ENCODE data around the gene RBBP5. TPM values are rescaled to one million over a fixed set of nuclear protein-coding genes. Genes with fewer than 3 reads are reported as not detected.

RBBP5 gene
- total RNA-seq, 4 donors from 2014 or later: 12.8 to 21.5 (median 19.0) TPM

DNA sequence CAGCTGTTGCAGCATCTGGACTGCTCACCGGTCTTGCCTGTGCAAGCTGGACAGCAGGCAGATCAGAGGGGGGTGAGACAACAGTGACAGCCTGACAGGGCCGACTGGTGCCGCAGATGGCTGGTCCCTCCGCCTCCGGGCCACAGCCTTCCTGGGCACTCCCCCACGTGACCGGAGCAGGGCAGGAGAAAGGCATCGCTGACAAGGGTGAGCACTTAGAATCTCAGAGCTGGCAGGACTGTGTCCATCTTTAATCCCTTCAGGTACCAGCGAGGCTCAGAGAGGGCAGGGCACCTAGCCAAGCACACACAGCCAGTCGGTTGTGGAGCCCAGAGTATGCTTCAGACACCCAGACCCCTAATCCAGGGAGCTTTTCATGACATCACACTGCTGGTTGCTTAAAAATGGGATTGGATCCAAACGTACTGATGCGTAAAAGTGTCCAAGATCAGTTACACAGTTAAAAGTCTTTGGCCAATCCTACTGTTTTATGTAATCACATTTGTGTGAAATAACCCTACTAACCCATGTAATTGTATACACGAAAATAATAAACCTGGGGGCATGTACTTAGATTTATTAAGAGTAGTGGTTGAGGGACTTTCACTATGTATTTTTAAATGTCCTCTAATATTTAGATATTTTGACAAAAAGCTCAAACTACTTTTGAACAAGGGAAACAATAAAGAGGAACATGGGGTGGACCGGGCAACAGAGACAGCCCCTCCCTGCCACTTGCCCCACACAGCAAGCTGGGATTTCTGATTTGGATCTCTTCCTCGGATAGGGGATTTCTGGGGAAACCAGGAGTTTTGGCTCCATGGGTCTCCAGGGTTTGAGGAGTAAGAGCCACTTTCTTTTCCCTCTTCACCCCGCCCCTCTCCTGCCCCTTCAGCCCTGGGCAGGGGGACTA lies 79.5 kb downstream of the RBBP5 start:
- no peaks in the 10 kb centered on the region for H3K36me3 ChIP-seq
- TF ChIP-seq POLR2A (IDR thresholded peaks at IDR 0.05): no peak
- TF ChIP-seq EP300 (IDR thresholded peaks at IDR 0.05): no peak
- no peak for TF ChIP-seq POLR2AphosphoS5 (IDR thresholded peaks at IDR 0.05)
- TF ChIP-seq, protein P1, sequence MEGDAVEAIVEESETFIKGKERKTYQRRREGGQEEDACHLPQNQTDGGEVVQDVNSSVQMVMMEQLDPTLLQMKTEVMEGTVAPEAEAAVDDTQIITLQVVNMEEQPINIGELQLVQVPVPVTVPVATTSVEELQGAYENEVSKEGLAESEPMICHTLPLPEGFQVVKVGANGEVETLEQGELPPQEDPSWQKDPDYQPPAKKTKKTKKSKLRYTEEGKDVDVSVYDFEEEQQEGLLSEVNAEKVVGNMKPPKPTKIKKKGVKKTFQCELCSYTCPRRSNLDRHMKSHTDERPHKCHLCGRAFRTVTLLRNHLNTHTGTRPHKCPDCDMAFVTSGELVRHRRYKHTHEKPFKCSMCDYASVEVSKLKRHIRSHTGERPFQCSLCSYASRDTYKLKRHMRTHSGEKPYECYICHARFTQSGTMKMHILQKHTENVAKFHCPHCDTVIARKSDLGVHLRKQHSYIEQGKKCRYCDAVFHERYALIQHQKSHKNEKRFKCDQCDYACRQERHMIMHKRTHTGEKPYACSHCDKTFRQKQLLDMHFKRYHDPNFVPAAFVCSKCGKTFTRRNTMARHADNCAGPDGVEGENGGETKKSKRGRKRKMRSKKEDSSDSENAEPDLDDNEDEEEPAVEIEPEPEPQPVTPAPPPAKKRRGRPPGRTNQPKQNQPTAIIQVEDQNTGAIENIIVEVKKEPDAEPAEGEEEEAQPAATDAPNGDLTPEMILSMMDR (IDR thresholded peaks at IDR 0.05): no peak
- no peak overlapping the region for H3K27ac ChIP-seq
- H3K4me1 ChIP-seq: peaks cover 9% of the 10 kb centered on the region
- no peaks in the 10 kb centered on the region for H3K9me3 ChIP-seq
- peaks cover 69% of the 10 kb centered on the region for H3K27me3 ChIP-seq
- 41% methylated on average over 13 of the region's 16 CpGs for WGBS
- H3K4me3 ChIP-seq: no peak overlapping the region
- DNase-seq (ENCODE audit: low spot score in 2 of 2): no peak

DNA sequence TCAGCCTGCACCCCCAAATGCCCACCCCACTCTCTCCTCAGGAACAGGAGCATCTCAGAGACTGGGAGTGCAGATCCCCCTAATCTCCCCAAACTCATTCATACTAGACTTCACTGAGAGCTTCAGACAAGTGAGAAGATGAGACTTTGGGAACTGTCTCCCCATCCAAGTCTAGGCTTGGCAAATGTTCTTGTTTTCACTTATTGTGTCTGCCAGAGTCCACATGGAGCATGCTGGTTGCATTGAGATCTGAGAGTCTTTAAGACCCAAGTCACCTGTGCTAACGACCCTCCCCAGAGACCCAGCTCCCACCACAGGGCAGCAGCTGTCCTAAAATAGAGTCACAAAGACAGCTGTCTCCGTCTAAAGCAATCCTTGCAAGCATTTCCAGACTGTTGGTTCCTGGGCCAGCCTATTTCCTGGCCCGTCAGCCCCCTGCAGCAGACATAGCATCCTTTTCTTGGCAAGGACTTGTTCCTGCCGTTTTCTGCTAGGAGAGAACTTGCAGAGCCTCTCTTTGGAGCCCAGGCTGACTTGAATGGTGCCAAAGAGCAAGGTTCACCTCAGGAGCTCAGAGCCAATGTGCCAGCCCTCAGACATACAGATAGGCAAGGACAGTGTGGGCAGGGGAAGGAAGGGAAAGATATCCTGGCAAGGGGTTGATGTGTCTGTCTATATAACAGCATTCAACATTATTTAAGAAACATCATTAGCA lies 80.6 kb downstream of the RBBP5 start:
- no peaks in the 10 kb centered on the region for H3K36me3 ChIP-seq
- peaks cover 9% of the 10 kb centered on the region for H3K4me1 ChIP-seq
- no peak for DNase-seq (ENCODE audit: low spot score in 2 of 2)
- H3K9me3 ChIP-seq: no peaks in the 10 kb centered on the region
- 40% methylated on average over 4 of the region's 4 CpGs for WGBS
- H3K4me3 ChIP-seq: no peak overlapping the region
- peaks cover 60% of the 10 kb centered on the region for H3K27me3 ChIP-seq
- no peak for TF ChIP-seq POLR2A (IDR thresholded peaks at IDR 0.05)
- TF ChIP-seq POLR2AphosphoS5 (IDR thresholded peaks at IDR 0.05): no peak
- no peak for TF ChIP-seq EP300 (IDR thresholded peaks at IDR 0.05)
- TF ChIP-seq, protein P1 (IDR thresholded peaks at IDR 0.05): no peak
- H3K27ac ChIP-seq: no peak overlapping the region

DNA sequence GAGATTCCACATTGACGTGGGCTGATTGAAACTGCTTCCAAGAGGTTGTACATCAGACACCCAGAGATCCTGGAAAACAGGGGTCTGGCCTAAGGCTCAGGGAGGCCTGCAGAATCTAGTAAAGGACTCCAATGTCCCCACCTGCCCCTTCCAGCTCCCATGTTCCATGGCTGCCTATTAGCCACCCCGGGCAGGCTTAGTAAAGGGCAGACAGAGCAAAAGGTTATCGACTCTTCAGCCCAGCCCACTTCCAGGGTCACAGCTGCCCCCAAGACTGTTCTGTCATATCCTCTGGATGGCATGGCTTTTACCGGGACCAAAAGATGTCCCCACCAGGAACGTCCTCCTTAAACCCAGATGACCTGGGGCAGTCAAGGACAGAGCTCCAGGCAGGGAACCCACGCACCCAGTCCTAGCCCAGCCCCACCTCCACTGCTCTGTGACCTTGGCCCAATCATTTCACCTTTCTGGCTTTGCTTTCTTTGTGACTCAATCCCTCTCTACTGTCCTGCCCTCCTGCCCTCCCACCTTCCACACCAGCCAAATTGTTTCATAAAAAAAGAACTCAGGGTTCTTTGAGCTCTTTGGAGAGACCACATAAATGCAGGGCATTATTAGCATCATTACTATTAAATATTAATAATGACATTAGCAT lies 83.5 kb downstream of the RBBP5 start:
- no peaks in the 10 kb centered on the region for H3K36me3 ChIP-seq
- H3K4me1 ChIP-seq: peaks cover 7% of the 10 kb centered on the region
- TF ChIP-seq EP300 (IDR thresholded peaks at IDR 0.05) (no peak), POLR2AphosphoS5 (IDR thresholded peaks at IDR 0.05) (no peak), POLR2A (IDR thresholded peaks at IDR 0.05) (no peak)
- TF ChIP-seq, protein P1 (IDR thresholded peaks at IDR 0.05): no peak
- WGBS: 87% methylated on average over 4 of the region's 6 CpGs
- no peak overlapping the region for H3K4me3 ChIP-seq
- H3K27ac ChIP-seq: no peak overlapping the region
- no peaks in the 10 kb centered on the region for H3K9me3 ChIP-seq
- peaks cover 31% of the 10 kb centered on the region for H3K27me3 ChIP-seq
- DNase-seq (ENCODE audit: low spot score in 2 of 2): no peak

DNA sequence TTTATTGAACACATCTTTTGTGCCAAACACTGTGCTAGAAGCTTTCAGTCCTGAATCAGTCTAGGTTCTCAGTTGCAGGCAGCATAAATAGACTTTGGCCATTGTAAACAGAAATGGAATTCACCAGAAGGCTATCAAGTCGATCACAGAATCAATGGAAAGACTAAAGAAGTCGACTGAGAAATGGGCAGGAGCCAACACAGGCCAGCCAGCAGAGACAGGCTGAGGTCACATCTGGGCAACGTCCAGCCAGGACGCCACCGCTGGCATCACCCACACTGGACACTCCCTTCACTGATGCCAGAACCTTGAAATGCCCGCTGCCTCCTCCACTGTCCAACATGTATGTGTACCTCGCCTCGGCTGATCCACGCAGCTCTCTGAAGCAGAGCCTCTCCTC lies 84.2 kb downstream of the RBBP5 start:
- Histone ChIP-seq H3K27me3 (peaks cover 23% of the 10 kb centered on the region), H3K4me1 (no peaks in the 10 kb centered on the region), H3K27ac (no peak overlapping the region), H3K4me3 (no peak overlapping the region), H3K36me3 (no peaks in the 10 kb centered on the region), H3K9me3 (no peaks in the 10 kb centered on the region)
- WGBS: 89% methylated on average over 9 of the region's 9 CpGs
- no peak for DNase-seq (ENCODE audit: low spot score in 2 of 2)
- TF ChIP-seq, protein P1 (IDR thresholded peaks at IDR 0.05): no peak
- no peak for TF ChIP-seq POLR2A (IDR thresholded peaks at IDR 0.05)
- no peak for TF ChIP-seq POLR2AphosphoS5 (IDR thresholded peaks at IDR 0.05)
- TF ChIP-seq EP300 (IDR thresholded peaks at IDR 0.05): no peak

Other genes starting within 250 kb of the RBBP5 start
- 10 to 100 TPM in 1 of 4 donors, 1 to 10 TPM in 1, under 1 TPM in 2; 0.68 to 13.3 (median 1.7) TPM for gene CNTN2, start 78.8 kb downstream of the RBBP5 start, total RNA-seq
- 1 to 10 TPM in 3 of 4 donors, under 1 TPM in 1; 0.76 to 4.7 (median 2.8) TPM for gene TMEM81, start 37.5 kb downstream of the RBBP5 start, total RNA-seq
- gene DSTYK, start 89.7 kb upstream of the RBBP5 start, total RNA-seq: 10 to 100 TPM; 12.3 to 19.5 (median 17.4) TPM
- gene TMCC2, start 106.0 kb upstream of the RBBP5 start, total RNA-seq: 1 to 10 TPM; 3.1 to 4.3 (median 4.1) TPM
- 10 to 100 TPM; 16.2 to 41.2 (median 30.2) TPM for gene NUAK2, start 199.8 kb upstream of the RBBP5 start, total RNA-seq
- 1 to 10 TPM in 1 of 4 donors, under 1 TPM in 2, not detected in 1; 0.30 to 3.5 (median 0.62) TPM for gene KLHDC8A, start 234.9 kb upstream of the RBBP5 start, total RNA-seq